B cell (primary cell): ENCODE measurements around the gene SLC2A9. TPM values are rescaled to one million over a fixed set of nuclear protein-coding genes. Genes with fewer than 3 reads are reported as not detected.

Experiments used
- ATAC-seq: fragments of 200-7000 bp; cut with Tn5 transposase; one replicate; pipeline ENCODE4 v1.10.0; 2021; ENCODE audit warnings: low read depth, mild to moderate bottlenecking, moderate number of reproducible peaks, moderate library complexity
- CTCF ChIA-PET: fragments of 350-600 bp; sonication (Branson Sonifier 250); formaldehyde crosslinking; loops from one replicate; lab custom pipeline; 2021; ENCODE audit warnings: antibody characterized with exemption, inconsistent platforms; lab: Charles Lee
- POLR2A ChIA-PET: fragments of 350-600 bp; sonication (Branson Sonifier 250); formaldehyde crosslinking; loops from one replicate; lab custom pipeline; 2021; ENCODE audit warnings: antibody characterized with exemption; lab: Charles Lee
- DNase-seq: peaks from one replicate; pipeline ENCODE4 v3.0.0; 2013
- H2AFZ ChIP-seq: 2 replicates; pipeline ENCODE4 v1.6.1; 2012; ENCODE audit warnings: mild to moderate bottlenecking, low read depth, low read length; ENCODE audit not compliant: insufficient read depth, poor library complexity, severe bottlenecking
- H3K27ac ChIP-seq, 2 donors: 1 replicate in 1 of 2; 2 replicates in 1 of 2; pipeline ENCODE4 v1.5.1; 2012 to 2013; ENCODE audit warnings: low read length in 2 of 2, mild to moderate bottlenecking in 2 of 2, moderate library complexity in 1 of 2
- H3K27me3 ChIP-seq, 4 experiments: fragments of 200-600 bp in 1 of 4; sonication (generic) in 1 of 4; replicated peaks in 1 of 4; 1 replicate in 2 of 4; 2 replicates in 2 of 4; pipeline versions ENCODE4 v1.6.1 to v1.7.0; 2013 to 2016; ENCODE audit warnings: low read length in 3 of 4, mild to moderate bottlenecking in 2 of 4, mixed read lengths in 1 of 4, moderate library complexity in 1 of 4; ENCODE audit not compliant: insufficient read depth in 4 of 4, control insufficient read depth in 3 of 4; ENCODE audit errors: control extremely low read depth in 1 of 4
- H3K36me3 ChIP-seq, 2 experiments: replicated peaks in 1 of 2; 1 replicate in 1 of 2; 2 replicates in 1 of 2; pipeline versions ENCODE4 v1.6.1 to v1.7.1; 2013; ENCODE audit warnings: low read length in 1 of 2; ENCODE audit not compliant: insufficient read depth in 2 of 2, control insufficient read depth in 1 of 2; ENCODE audit errors: control extremely low read depth in 1 of 2, extremely low read depth in 1 of 2
- H3K4me1 ChIP-seq, 2 donors: fragments of 200-600 bp in 1 of 2; sonication (generic) in 1 of 2; 1 replicate in 1 of 2; 2 replicates in 1 of 2; pipeline versions ENCODE4 v1.5.1 to v1.6.1; 2013 to 2017; ENCODE audit warnings: low read length in 2 of 2; ENCODE audit not compliant: control insufficient read depth in 2 of 2, insufficient read depth in 2 of 2
- H3K4me2 ChIP-seq: replicated peaks from 2 replicates; pipeline ENCODE3; 2012; ENCODE audit warnings: mild to moderate bottlenecking, low read depth, low read length; ENCODE audit not compliant: poor library complexity, severe bottlenecking
- H3K4me3 ChIP-seq, 5 experiments: fragments of 200-600 bp in 1 of 5; sonication (generic) in 1 of 5; 1 replicate in 3 of 5; 2 replicates in 2 of 5; pipeline versions ENCODE4 v1.5.1 to v1.7.0; 2011 to 2016; ENCODE audit warnings: low read length in 4 of 5, mild to moderate bottlenecking in 4 of 5, low read depth in 2 of 5, control low read depth in 1 of 5, moderate library complexity in 1 of 5; ENCODE audit not compliant: insufficient read depth in 1 of 5; ENCODE audit errors: control extremely low read depth in 1 of 5, extremely low read depth in 1 of 5
- H3K79me2 ChIP-seq: fragments of 200-600 bp; sonication (generic); one replicate; pipeline ENCODE4 v1.6.0; 2016; ENCODE audit warnings: low read length; ENCODE audit not compliant: control insufficient read depth, insufficient read depth
- H3K9ac ChIP-seq: fragments of 200-600 bp; sonication (generic); 2 replicates; pipeline ENCODE4 v1.6.1; 2017; ENCODE audit warnings: mild to moderate bottlenecking, low read length, moderate library complexity
- H3K9me3 ChIP-seq, 3 donors: one replicate each; pipeline versions ENCODE4 v1.6.1 to v1.7.1; 2013; ENCODE audit warnings: low read length in 2 of 3; ENCODE audit not compliant: control insufficient read depth in 2 of 3, insufficient read depth in 1 of 3; ENCODE audit errors: control extremely low read depth in 1 of 3
- H4K20me1 ChIP-seq: 2 replicates; pipeline ENCODE4 v1.6.0; 2012; ENCODE audit warnings: mild to moderate bottlenecking, low read length; ENCODE audit not compliant: insufficient read depth, control insufficient read depth, poor library complexity, severe bottlenecking
- H3K27ac Mint-ChIP-seq: one replicate; pipeline ENCODE4 v1.8.0; 2021; ENCODE audit warnings: mixed read lengths
- H3K27me3 Mint-ChIP-seq: one replicate; pipeline ENCODE4 v1.8.0; 2021; ENCODE audit warnings: mixed read lengths
- H3K4me1 Mint-ChIP-seq: one replicate; pipeline ENCODE4 v1.8.0; 2021; ENCODE audit warnings: mixed read lengths
- H3K4me3 Mint-ChIP-seq: one replicate; pipeline ENCODE4 v1.8.0; 2021; ENCODE audit warnings: mixed read lengths
- H3K9me3 Mint-ChIP-seq: one replicate; pipeline ENCODE4 v1.8.0; 2022; ENCODE audit warnings: mixed read lengths; ENCODE audit not compliant: insufficient read depth
- EZH2 ChIP-seq: IDR thresholded peaks from 2 replicates; pipeline ENCODE4 v1.6.1; 2012; ENCODE audit warnings: borderline replicate concordance, low read depth, mild to moderate bottlenecking, moderate library complexity, low read length; ENCODE audit not compliant: insufficient read depth, poor library complexity, severe bottlenecking
- WGBS: methylation state at CpG from one replicate; pipeline ENCODE4 v1.1.5; 2013; ENCODE audit warnings: missing lambda C conversion rate; ENCODE audit not compliant: insufficient coverage; 5-methylcytosine and 5-hydroxymethylcytosine counted together
- intact Hi-C: fragments of 100-400 bp; cut with micrococcal nuclease; formaldehyde crosslinking; loops from one replicate; pipeline ENCODE4 v1.10.0; 2022
- polyA plus RNA-seq: library from polyadenylated mRNA; depleted of rRNA; stranded (reverse); fragments of >200 nt; gene quantifications from 2 replicates; pipeline ENCODE4 v1.2.3, GENCODE V29; 2012
- total RNA-seq, 2 donors: library from RNA; stranded (reverse); fragments of 120-200 nt in 1 of 2; gene quantifications; 1 replicate in 1 of 2; 2 replicates in 1 of 2; pipeline versions ENCODE4 v1.2.3 to v1.2.4, GENCODE V29; 2013 to 2022
- TF ChIP-seq, protein P1 (sequence below): fragments of 200-600 bp; IDR thresholded peaks from one replicate; pipeline ENCODE4 v1.8.0; 2022; ENCODE audit warnings: antibody characterized with exemption, mild to moderate bottlenecking

The SLC2A9 gene
- total and polyA plus RNA-seq, 2 donors (not counting 1 experiment from before 2014, with no cell fraction given), result 0.89 to 2.1 TPM

DNA sequence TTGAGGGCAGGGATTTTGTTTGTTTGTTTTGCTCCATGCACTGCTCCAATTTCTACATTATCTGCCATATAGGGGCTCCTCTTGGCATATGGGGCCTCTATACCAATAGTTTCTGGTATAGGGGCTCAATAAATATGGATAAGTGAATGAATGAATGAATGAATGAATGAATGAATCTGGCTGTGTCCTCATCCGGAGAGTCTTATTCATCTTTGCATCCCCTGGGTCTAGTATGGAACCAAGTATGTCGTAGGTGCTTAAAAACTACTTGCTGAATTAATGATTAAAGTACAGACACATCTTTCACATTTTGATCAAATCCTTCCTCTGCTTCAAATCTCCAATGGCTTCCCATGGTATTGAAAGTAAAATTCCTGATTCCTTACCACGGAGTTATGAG lies 159.7 kb downstream of the SLC2A9 start:
- WGBS, result no CpG with 5 or more reads among the region's 3 CpGs
- Histone ChIP-seq H3K4me3 (no peak overlapping the region), H4K20me1 (no peaks in the 10 kb centered on the region), H3K27ac (no peak overlapping the region), H3K9me3 (no peaks in the 10 kb centered on the region), H3K79me2 (no peaks in the 10 kb centered on the region), H3K36me3 (no peaks in the 10 kb centered on the region), H3K27me3 (no peaks in the 10 kb centered on the region), H2AFZ (no peak overlapping the region), H3K4me1 (no peaks in the 10 kb centered on the region), H3K9ac (no peak overlapping the region), H3K4me2 (no peak overlapping the region)
- Mint-ChIP-seq H3K27ac (no peak overlapping the region), H3K4me1 (no peaks in the 10 kb centered on the region), H3K27me3 (no peaks in the 10 kb centered on the region), H3K9me3 (no peaks in the 10 kb centered on the region), H3K4me3 (no peak overlapping the region)
- no peak for DNase-seq
- no peak for ATAC-seq
- intact Hi-C loops, result no loop called here
- ChIA-PET CTCF (no interaction called here), POLR2A (no interaction called here)
- TF ChIP-seq, protein P1, sequence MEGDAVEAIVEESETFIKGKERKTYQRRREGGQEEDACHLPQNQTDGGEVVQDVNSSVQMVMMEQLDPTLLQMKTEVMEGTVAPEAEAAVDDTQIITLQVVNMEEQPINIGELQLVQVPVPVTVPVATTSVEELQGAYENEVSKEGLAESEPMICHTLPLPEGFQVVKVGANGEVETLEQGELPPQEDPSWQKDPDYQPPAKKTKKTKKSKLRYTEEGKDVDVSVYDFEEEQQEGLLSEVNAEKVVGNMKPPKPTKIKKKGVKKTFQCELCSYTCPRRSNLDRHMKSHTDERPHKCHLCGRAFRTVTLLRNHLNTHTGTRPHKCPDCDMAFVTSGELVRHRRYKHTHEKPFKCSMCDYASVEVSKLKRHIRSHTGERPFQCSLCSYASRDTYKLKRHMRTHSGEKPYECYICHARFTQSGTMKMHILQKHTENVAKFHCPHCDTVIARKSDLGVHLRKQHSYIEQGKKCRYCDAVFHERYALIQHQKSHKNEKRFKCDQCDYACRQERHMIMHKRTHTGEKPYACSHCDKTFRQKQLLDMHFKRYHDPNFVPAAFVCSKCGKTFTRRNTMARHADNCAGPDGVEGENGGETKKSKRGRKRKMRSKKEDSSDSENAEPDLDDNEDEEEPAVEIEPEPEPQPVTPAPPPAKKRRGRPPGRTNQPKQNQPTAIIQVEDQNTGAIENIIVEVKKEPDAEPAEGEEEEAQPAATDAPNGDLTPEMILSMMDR, result no peak
- TF ChIP-seq EZH2, result no peak

DNA sequence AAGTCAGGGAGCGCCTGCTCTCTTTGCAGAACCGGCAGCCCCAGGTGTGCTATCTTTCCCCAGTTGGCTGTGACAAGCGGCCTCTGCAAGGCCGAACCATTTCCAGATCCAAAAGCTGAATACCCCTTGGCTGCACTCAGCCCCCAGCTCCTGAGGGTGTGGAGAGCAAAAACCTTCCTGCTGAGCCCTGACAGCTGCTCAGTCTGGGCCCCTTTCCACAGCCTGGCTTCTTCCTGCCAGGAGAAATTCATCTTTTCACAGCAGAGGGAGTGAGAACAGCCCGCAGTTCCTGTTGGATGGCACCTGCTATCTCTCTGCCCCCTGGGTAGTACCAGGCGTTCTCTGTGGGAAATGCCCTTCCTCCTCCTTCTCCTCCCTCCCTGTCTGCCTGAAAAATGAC lies 161.5 kb downstream of the SLC2A9 start:
- WGBS, result 93% methylated on average over 5 of the region's 6 CpGs
- H3K4me2 ChIP-seq, result no peak overlapping the region
- CTCF ChIA-PET, result no interaction called here
- no peaks in the 10 kb centered on the region for H3K4me1 ChIP-seq
- Mint-ChIP-seq H3K27ac (no peak overlapping the region), H3K4me3 (no peak overlapping the region), H3K4me1 (no peaks in the 10 kb centered on the region), H3K9me3 (peaks cover 1% of the 10 kb centered on the region), H3K27me3 (no peaks in the 10 kb centered on the region)
- H3K9me3 ChIP-seq, result no peaks in the 10 kb centered on the region
- no peaks in the 10 kb centered on the region for H3K36me3 ChIP-seq
- H3K4me3 ChIP-seq, result no peak overlapping the region
- no peak overlapping the region for H3K9ac ChIP-seq
- no peaks in the 10 kb centered on the region for H3K27me3 ChIP-seq
- H3K79me2 ChIP-seq, result no peaks in the 10 kb centered on the region
- TF ChIP-seq, protein P1, result no peak
- no peak for TF ChIP-seq EZH2
- no peak overlapping the region for H2AFZ ChIP-seq
- H3K27ac ChIP-seq, result no peak overlapping the region
- intact Hi-C loops, result no loop called here
- H4K20me1 ChIP-seq, result no peaks in the 10 kb centered on the region
- POLR2A ChIA-PET, result no interaction called here
- ATAC-seq, result no peak
- no peak for DNase-seq
